ENCODE results near the gene SCGB2B2.
"Not testable (repeated sequence)": the region's sequence is repeated elsewhere in the genome, so short reads cannot be mapped to it uniquely, and the experiment has no call there.

Gene SCGB2B2

GRCh38 chr19:34676697-34677385 is at the start of gene SCGB2B2:
SCGB2B2 (minus strand) TSS chr19:34677159; CDS start chr19:34594563, 82,596 bp downstream.
- DNase-seq (ENCODE audit: low read depth in 2 of 2): no peak

GRCh38 chr19:34725400-34725799 is 48.4 kb upstream of the SCGB2B2 start:
- DNase-seq (ENCODE audit: low read depth in 2 of 2): no peak

- DNase-seq (ENCODE audit: low read depth in 2 of 2): no peak
Measured at GRCh38 chr19:34722353-34722752, 45.4 kb upstream of the SCGB2B2 start.

GRCh38 chr19:34715357-34715756 is 38.4 kb upstream of the SCGB2B2 start:
- DNase-seq (ENCODE audit: low read depth in 2 of 2): no peak

GRCh38 chr19:34713262-34713637 is 36.3 kb upstream of the SCGB2B2 start:
- DNase-seq (ENCODE audit: low read depth in 2 of 2): no peak

- peak in 1 of 2 donors; percentile 62 for DNase-seq (ENCODE audit: low read depth in 2 of 2)
Measured at GRCh38 chr19:34712395-34713261, 35.7 kb upstream of the SCGB2B2 start.

GRCh38 chr19:34711890-34712289 is 34.9 kb upstream of the SCGB2B2 start:
- DNase-seq (ENCODE audit: low read depth in 2 of 2): no peak

GRCh38 chr19:34707661-34708060 is 30.7 kb upstream of the SCGB2B2 start:
- DNase-seq (ENCODE audit: low read depth in 2 of 2): no peak

GRCh38 chr19:34692549-34692948 is 15.6 kb upstream of the SCGB2B2 start:
- DNase-seq (ENCODE audit: low read depth in 2 of 2): no peak

GRCh38 chr19:34690372-34690771 is 13.4 kb upstream of the SCGB2B2 start:
- no peak for DNase-seq (ENCODE audit: low read depth in 2 of 2)

- no peak for DNase-seq (ENCODE audit: low read depth in 2 of 2)
Measured at GRCh38 chr19:34688592-34688991, 11.6 kb upstream of the SCGB2B2 start.

GRCh38 chr19:34687348-34687747 is 10.4 kb upstream of the SCGB2B2 start:
- DNase-seq (ENCODE audit: low read depth in 2 of 2): no peak

- no peak for DNase-seq (ENCODE audit: low read depth in 2 of 2)
Measured at GRCh38 chr19:34686455-34686854, 9.5 kb upstream of the SCGB2B2 start.

GRCh38 chr19:34685266-34685665 is 8.3 kb upstream of the SCGB2B2 start:
- not testable (repeated sequence) for DNase-seq (ENCODE audit: low read depth in 2 of 2)

GRCh38 chr19:34681478-34681877 is 4.5 kb upstream of the SCGB2B2 start:
- no peak for DNase-seq (ENCODE audit: low read depth in 2 of 2)

GRCh38 chr19:34678421-34678820 is 1.5 kb upstream of the SCGB2B2 start:
- no peak for DNase-seq (ENCODE audit: low read depth in 2 of 2)

GRCh38 chr19:34678085-34678412 is 1.1 kb upstream of the SCGB2B2 start:
- DNase-seq (ENCODE audit: low read depth in 2 of 2): no peak

- peak; percentile 91 for DNase-seq (ENCODE audit: low read depth in 2 of 2)
Measured at GRCh38 chr19:34677386-34678084, 576 bp upstream of the SCGB2B2 start, which contains the start of gene ZNF302. ZNF302 (plus strand) TSS chr19:34677678; CDS start chr19:34678805, 1,127 bp downstream.

GRCh38 chr19:34675919-34676318 is 1.0 kb downstream of the SCGB2B2 start:
- DNase-seq (ENCODE audit: low read depth in 2 of 2): no peak

- no peak for DNase-seq (ENCODE audit: low read depth in 2 of 2)
Measured at GRCh38 chr19:34675250-34675649, 1.7 kb downstream of the SCGB2B2 start.

GRCh38 chr19:34673590-34673989 is 3.4 kb downstream of the SCGB2B2 start:
- DNase-seq (ENCODE audit: low read depth in 2 of 2): no peak

- DNase-seq (ENCODE audit: low read depth in 2 of 2): no peak
Measured at GRCh38 chr19:34671972-34672371, 5.0 kb downstream of the SCGB2B2 start.

Measured in stimulated activated CD4-positive, alpha-beta T cell treated with anti-CD3 and anti-CD28 coated beads, Interleukin-1b, Interleukin-23, amount 100 ng/mL, for 4 hours (primary cell).